SK-N-SH (cell line): ENCODE data around the gene KRTAP5-11. TPM values are rescaled to one million over a fixed set of nuclear protein-coding genes. Genes with fewer than 3 reads are reported as not detected.
"Not testable (repeated sequence)": the region's sequence is repeated elsewhere in the genome, so short reads cannot be mapped to it uniquely, and the experiment has no call there.

ENCODE experiments used
- CTCF ChIA-PET: fragments of 300-600, 350-600 bp; formaldehyde crosslinking; extraction: SDS; loops from one replicate; lab custom pipeline; 2021; lab: Yijun Ruan, JAX
- POLR2A ChIA-PET: fragments of 350-600 bp; sonication (Branson Sonifier 250); formaldehyde crosslinking; extraction: SDS; loops from one replicate; lab custom pipeline; 2020; ENCODE audit warnings: antibody characterized with exemption, inconsistent platforms; lab: Yijun Ruan, JAX
- DNase-seq: peaks from one replicate; pipeline ENCODE4 v3.0.0; 2012
- H2AFZ ChIP-seq: fragments of 200-600 bp; sonication (generic); 2 replicates; pipeline ENCODE4 v1.8.1; 2016; ENCODE audit warnings: antibody characterized with exemption, mild to moderate bottlenecking, low read depth
- H3F3A ChIP-seq: fragments of 200-600 bp; sonication (generic); replicated peaks from 2 replicates; pipeline ENCODE3; 2016; ENCODE audit warnings: antibody characterized with exemption, mild to moderate bottlenecking; ENCODE audit not compliant: insufficient read depth
- H3K27ac ChIP-seq, 2 experiments: fragments of 200-500 bp in 1 of 2; fragments of 200-600 bp in 1 of 2; sonication (Bioruptor generic) in 1 of 2; sonication (generic), shearing (Covaris generic) in 1 of 2; 2 replicates each; pipeline versions ENCODE4 v1.5.1 to v1.6.1; 2014 to 2016; ENCODE audit warnings: low read depth in 2 of 2, inconsistent platforms in 1 of 2, low read length in 1 of 2, mild to moderate bottlenecking in 1 of 2, mixed read lengths in 1 of 2
- H3K27me3 ChIP-seq: fragments of 200-600 bp; sonication (generic), shearing (Covaris generic); 2 replicates; pipeline ENCODE4 v1.6.1; 2016; ENCODE audit warnings: mixed run types; ENCODE audit not compliant: insufficient read depth
- H3K36me3 ChIP-seq, 2 experiments: fragments of 200-500 bp in 1 of 2; fragments of 200-600 bp in 1 of 2; sonication (Bioruptor generic) in 1 of 2; sonication (generic) in 1 of 2; replicated peaks in 1 of 2; 2 replicates each; pipeline versions ENCODE3 to v1.5.1; 2014 to 2016; ENCODE audit warnings: low read length in 1 of 2, mild to moderate bottlenecking in 1 of 2; ENCODE audit not compliant: insufficient read depth in 2 of 2, control insufficient read depth in 1 of 2
- H3K4me1 ChIP-seq, 2 experiments: fragments of 200-500 bp in 1 of 2; fragments of 200-600 bp in 1 of 2; sonication (Bioruptor generic) in 1 of 2; sonication (generic), shearing (Covaris generic) in 1 of 2; 2 replicates each; pipeline versions ENCODE4 v1.5.1 to v1.6.1; 2014 to 2016; ENCODE audit warnings: low read depth in 1 of 2, low read length in 1 of 2, mixed run types in 1 of 2; ENCODE audit not compliant: insufficient read depth in 2 of 2, control insufficient read depth in 1 of 2
- H3K4me2 ChIP-seq: fragments of 200-600 bp; sonication (generic), shearing (Covaris generic); 2 replicates; pipeline ENCODE4 v1.6.1; 2017; ENCODE audit warnings: mixed run types
- H3K4me3 ChIP-seq, 2 experiments: fragments of 200-500 bp in 1 of 2; fragments of 200-600 bp in 1 of 2; sonication (Bioruptor generic) in 1 of 2; sonication (generic), shearing (Covaris generic) in 1 of 2; 2 replicates each; pipeline versions ENCODE4 v1.5.1 to v1.8.1; 2014 to 2016; ENCODE audit warnings: low read depth in 2 of 2, inconsistent platforms in 1 of 2, low read length in 1 of 2, mild to moderate bottlenecking in 1 of 2, mixed read lengths in 1 of 2, moderate library complexity in 1 of 2
- H3K79me2 ChIP-seq: fragments of 200-600 bp; sonication (generic); 2 replicates; pipeline ENCODE4 v1.8.1; 2017; ENCODE audit warnings: mild to moderate bottlenecking; ENCODE audit not compliant: insufficient read depth
- H3K9ac ChIP-seq: fragments of 200-600 bp; sonication (generic); 2 replicates; pipeline ENCODE4 v1.6.1; 2017; ENCODE audit warnings: mixed run types
- H3K9me2 ChIP-seq: fragments of 200-600 bp; sonication (generic); 2 replicates; pipeline ENCODE4 v1.6.1; 2017; ENCODE audit warnings: mixed run types
- H3K9me3 ChIP-seq: fragments of 200-600 bp; sonication (generic); 2 replicates; pipeline ENCODE4 v1.6.1; 2017; ENCODE audit warnings: mixed run types, mild to moderate bottlenecking, moderate library complexity
- H4K20me1 ChIP-seq: fragments of 200-600 bp; sonication (generic); 2 replicates; pipeline ENCODE4 v1.6.1; 2017; ENCODE audit warnings: mild to moderate bottlenecking, mixed run types; ENCODE audit not compliant: insufficient read depth
- WGBS: methylation state at CpG from one replicate; pipeline ENCODE4 v1.1.6; 2017; ENCODE audit warnings: low lambda C conversion rate; 5-methylcytosine and 5-hydroxymethylcytosine counted together
- polyA plus RNA-seq, 3 experiments: library from polyadenylated mRNA; depleted of rRNA; stranded (reverse); fragments of >200 nt; gene quantifications; 2 replicates each; pipeline ENCODE4 v1.2.3, GENCODE V29; 2012
- TF ChIP-seq, protein P1 (sequence below): fragments of 200-600 bp; sonication (generic); IDR thresholded peaks from 2 replicates; pipeline ENCODE4 v1.6.1; 2017; ENCODE audit warnings: antibody characterized with exemption, mild to moderate bottlenecking, moderate library complexity

Gene KRTAP5-11
- polyA plus RNA-seq, 1 of the 3 experiments (the other 2 are of a cell fraction): not detected

DNA sequence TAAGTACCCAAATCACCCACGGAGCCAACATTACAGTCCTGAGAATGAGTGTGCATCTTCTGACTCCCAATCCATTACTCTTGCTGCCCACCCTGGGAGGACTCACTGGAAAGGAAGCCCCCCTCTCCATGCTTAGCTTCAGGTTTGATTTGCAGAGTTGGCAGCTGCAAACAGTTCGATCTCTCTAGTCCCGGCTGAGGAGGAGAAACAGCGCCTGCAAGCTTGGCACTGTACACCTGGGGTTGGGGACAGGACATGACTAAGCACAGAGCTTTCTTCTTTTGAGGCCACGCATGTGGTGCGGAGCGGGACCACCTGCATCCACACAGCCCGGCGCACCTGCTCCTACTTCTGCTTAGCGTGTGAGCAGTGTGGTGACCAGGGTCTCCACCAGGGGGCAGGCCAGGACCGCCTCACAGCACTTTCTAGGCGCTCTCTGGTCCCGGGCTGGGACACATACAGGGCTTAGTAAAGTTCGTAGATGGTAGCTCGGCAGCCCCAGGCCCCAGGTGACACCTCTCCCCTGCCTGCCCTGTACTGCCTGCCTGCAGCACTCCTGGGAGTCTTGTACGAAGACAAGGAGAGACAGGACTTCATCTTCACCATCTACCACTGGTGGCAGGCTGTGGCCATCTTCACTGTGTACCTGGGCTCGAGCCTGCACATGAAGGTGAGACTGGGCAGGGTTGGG is 22.3 kb upstream of the KRTAP5-11 start:
- H3K36me3 ChIP-seq, H3K9ac ChIP-seq, H3F3A ChIP-seq, H3K9me2 ChIP-seq, H2AFZ ChIP-seq, POLR2A ChIA-PET, H3K4me1 ChIP-seq, H3K4me3 ChIP-seq, H4K20me1 ChIP-seq, H3K27ac ChIP-seq, H3K79me2 ChIP-seq, H3K9me3 ChIP-seq, CTCF ChIA-PET, H3K27me3 ChIP-seq, H3K4me2 ChIP-seq: not testable (repeated sequence)
- peak; percentile 7 for DNase-seq
- TF ChIP-seq, protein P1, sequence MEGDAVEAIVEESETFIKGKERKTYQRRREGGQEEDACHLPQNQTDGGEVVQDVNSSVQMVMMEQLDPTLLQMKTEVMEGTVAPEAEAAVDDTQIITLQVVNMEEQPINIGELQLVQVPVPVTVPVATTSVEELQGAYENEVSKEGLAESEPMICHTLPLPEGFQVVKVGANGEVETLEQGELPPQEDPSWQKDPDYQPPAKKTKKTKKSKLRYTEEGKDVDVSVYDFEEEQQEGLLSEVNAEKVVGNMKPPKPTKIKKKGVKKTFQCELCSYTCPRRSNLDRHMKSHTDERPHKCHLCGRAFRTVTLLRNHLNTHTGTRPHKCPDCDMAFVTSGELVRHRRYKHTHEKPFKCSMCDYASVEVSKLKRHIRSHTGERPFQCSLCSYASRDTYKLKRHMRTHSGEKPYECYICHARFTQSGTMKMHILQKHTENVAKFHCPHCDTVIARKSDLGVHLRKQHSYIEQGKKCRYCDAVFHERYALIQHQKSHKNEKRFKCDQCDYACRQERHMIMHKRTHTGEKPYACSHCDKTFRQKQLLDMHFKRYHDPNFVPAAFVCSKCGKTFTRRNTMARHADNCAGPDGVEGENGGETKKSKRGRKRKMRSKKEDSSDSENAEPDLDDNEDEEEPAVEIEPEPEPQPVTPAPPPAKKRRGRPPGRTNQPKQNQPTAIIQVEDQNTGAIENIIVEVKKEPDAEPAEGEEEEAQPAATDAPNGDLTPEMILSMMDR: 0 out of 2 replicates have a peak, but pooled peaks have one; percentile 17
- WGBS: 3% methylated on average over 10 of the region's 17 CpGs

DNA sequence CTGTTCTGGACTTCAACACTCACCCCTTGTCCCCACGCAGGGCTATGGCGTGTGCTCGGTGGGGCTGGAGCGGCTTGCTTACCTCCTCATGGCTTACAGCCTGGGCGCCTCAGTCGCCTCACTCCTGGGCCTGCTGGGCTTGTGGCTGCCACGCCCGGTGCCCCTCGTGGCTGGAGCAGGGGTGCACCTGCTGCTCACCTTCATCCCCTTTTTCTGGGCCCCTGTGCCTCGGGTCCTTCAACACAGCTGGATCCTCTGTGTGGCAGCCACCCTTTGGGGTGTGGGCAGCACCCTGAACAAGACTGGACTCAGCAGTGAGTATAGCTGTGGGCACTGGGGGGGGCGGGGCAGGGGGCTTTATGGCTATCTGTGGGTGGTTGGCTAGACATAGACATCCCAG is 20.5 kb upstream of the KRTAP5-11 start:
- H3K27me3 ChIP-seq, H3K9me3 ChIP-seq, H3K4me2 ChIP-seq, CTCF ChIA-PET, H3K4me3 ChIP-seq, POLR2A ChIA-PET, H3K4me1 ChIP-seq, H3F3A ChIP-seq, H3K9ac ChIP-seq, H4K20me1 ChIP-seq, H3K36me3 ChIP-seq, H3K79me2 ChIP-seq, H2AFZ ChIP-seq, H3K9me2 ChIP-seq, H3K27ac ChIP-seq: not testable (repeated sequence)
- 0% methylated on average over 1 of the region's 11 CpGs for WGBS
- peak; percentile 2 for DNase-seq

DNA sequence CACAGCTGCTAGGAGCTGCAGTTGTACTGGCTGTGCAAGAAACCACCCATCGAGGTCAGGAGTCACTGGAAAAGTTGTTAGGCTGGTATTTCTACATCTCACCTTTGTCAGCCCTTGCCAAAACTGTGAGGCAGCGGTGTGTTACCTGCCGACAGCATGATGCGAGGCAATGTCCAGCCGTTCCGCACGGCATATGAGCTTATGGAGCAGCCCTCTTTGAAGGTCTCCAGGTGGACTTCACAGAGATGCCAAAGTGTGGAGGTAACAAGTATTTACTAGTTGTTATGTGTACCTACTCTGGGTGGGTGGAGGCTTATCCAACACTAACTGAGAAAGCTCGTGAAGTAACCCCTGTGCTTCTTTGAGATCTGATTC is 6.9 kb upstream of the KRTAP5-11 start:
- CTCF ChIA-PET: interaction anchor here (2.2 kb wide), 1 partner anchor 9 kb away, joined by 13 read pairs; no protein-coding TSS in a partner anchor
- H3K27ac ChIP-seq, POLR2A ChIA-PET, H2AFZ ChIP-seq, H3K9ac ChIP-seq, H3K27me3 ChIP-seq, H3K9me2 ChIP-seq, DNase-seq, H3K9me3 ChIP-seq, H3F3A ChIP-seq, H3K4me2 ChIP-seq, H3K4me3 ChIP-seq, H3K79me2 ChIP-seq, H4K20me1 ChIP-seq, H3K4me1 ChIP-seq, H3K36me3 ChIP-seq: not testable (repeated sequence)
- WGBS: 43% methylated on average over 6 of the region's 8 CpGs

DNA sequence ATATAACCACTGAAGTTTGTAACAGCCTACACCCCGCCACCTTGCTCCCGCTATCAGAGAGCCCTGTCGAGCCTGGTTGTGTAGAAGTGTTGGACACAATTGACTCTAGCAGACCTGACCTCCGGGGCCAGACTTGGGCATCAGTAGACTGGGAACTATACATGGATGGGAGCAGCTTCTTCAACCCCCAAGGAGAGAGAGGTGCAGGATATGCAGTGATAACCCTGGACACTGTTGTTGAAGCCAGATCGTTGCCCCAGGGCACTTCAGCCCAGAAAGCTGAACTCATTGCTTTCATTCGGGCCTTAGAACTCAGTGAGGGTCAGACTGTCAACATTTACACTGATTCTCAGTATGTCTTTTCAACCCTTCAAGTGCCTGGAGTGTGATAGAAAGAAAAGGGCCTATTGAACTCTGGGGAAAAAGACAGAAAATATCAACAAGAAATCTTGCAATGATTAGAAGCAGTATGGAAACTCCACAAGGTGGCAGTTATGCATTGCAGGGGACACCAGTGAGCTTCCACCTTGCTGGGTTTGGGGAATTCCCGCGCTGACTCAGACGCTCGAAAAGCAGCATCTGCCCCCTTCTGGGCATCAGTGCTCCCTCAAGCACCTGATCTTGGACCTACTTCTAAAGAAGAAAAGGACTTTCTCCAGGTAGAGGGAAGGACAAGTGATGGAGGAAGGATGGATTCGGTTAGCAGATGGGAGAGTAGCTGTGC is 6.3 kb upstream of the KRTAP5-11 start:
- DNase-seq, H3K36me3 ChIP-seq, H3K27ac ChIP-seq, H2AFZ ChIP-seq, H3K4me2 ChIP-seq, H3F3A ChIP-seq, H3K4me3 ChIP-seq, H4K20me1 ChIP-seq, H3K9me3 ChIP-seq, H3K79me2 ChIP-seq, POLR2A ChIA-PET, H3K27me3 ChIP-seq, H3K9ac ChIP-seq, H3K4me1 ChIP-seq, H3K9me2 ChIP-seq: not testable (repeated sequence)
- CTCF ChIA-PET: interaction anchor here (2.2 kb wide), 1 partner anchor 9 kb away, joined by 13 read pairs; no protein-coding TSS in a partner anchor
- 55% methylated on average over 10 of the region's 11 CpGs for WGBS

DNA sequence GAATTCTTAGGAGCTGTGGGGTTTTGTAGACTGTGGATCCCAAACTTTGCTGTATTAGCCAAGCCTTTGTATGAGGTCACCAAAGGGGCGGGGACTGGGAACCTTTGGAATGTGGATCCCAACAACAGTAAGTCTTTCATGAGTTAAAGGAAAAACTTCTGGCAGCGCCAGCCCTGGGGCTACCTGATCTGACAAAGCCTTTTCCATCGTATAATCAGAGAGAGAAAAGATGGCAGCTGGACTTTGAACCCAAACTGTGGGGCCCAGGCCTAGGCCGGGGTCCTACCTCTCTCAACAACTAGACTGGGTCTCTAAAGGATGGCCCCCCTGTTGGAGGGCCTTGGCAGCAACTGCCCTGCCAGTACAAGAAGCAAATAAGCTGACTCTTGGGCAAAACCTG is 5.6 kb upstream of the KRTAP5-11 start:
- H3K4me3 ChIP-seq, H3K4me1 ChIP-seq, H3F3A ChIP-seq, DNase-seq, H3K4me2 ChIP-seq, POLR2A ChIA-PET, H4K20me1 ChIP-seq, H3K79me2 ChIP-seq, H3K9me2 ChIP-seq, H3K9me3 ChIP-seq, H3K27me3 ChIP-seq, H3K9ac ChIP-seq, H2AFZ ChIP-seq, H3K36me3 ChIP-seq, H3K27ac ChIP-seq: not testable (repeated sequence)
- CTCF ChIA-PET: interaction anchor here (2.2 kb wide), 1 partner anchor 8 kb away, joined by 13 read pairs; no protein-coding TSS in a partner anchor
- WGBS: 27% methylated on average over 4 of the region's 4 CpGs
